GM19395 (cell line): ENCODE data around the gene RABGGTA.

Experiments used
- ATAC-seq: cut with Tn5 transposase; IDR thresholded peaks from one replicate; pipeline ENCODE4 v1.9.1; 2021; ENCODE audit warnings: mild to moderate bottlenecking, moderate library complexity; ENCODE audit not compliant: unreplicated experiment

Gene RABGGTA

GRCh38 chr14:24304019-24304387 is 32.6 kb upstream of the RABGGTA start:
- ATAC-seq = no peak

- ATAC-seq = no peak
These were observed 29.1 kb upstream of the RABGGTA start for GRCh38 chr14:24300326-24300980.

- ATAC-seq = peak; percentile 78
These were observed 28.1 kb upstream of the RABGGTA start, which contains the start of the genes DHRS1 and NOP9 for GRCh38 chr14:24299255-24300191. Gene DHRS1 (minus strand): TSS chr14:24299780. CDS start chr14:24299106, 674 bp downstream. Gene NOP9 (plus strand): TSS chr14:24299850. CDS start chr14:24299955, 105 bp downstream.

- ATAC-seq = no peak
These were observed 27.5 kb upstream of the RABGGTA start for GRCh38 chr14:24298892-24299254.

- peak; percentile 30 for ATAC-seq
These were observed 26.0 kb upstream of the RABGGTA start for GRCh38 chr14:24297190-24297964.

- peak; percentile 68 for ATAC-seq
These were observed 25.2 kb upstream of the RABGGTA start for GRCh38 chr14:24296341-24297157.

GRCh38 chr14:24293525-24293924 is 22.1 kb upstream of the RABGGTA start:
- ATAC-seq = no peak

- no peak for ATAC-seq
These were observed 20.9 kb upstream of the RABGGTA start for GRCh38 chr14:24292118-24292807.

- ATAC-seq = no peak
These were observed 20.2 kb upstream of the RABGGTA start for GRCh38 chr14:24291446-24292117.

- ATAC-seq = no peak
These were observed 19.3 kb upstream of the RABGGTA start for GRCh38 chr14:24290746-24291145.

GRCh38 chr14:24289649-24290280 is 18.4 kb upstream of the RABGGTA start:
- peak; percentile 87 for ATAC-seq

GRCh38 chr14:24286996-24287395 is 15.6 kb upstream of the RABGGTA start:
- ATAC-seq = no peak

GRCh38 chr14:24285351-24285750 is 14.0 kb upstream of the RABGGTA start:
- ATAC-seq = no peak

- ATAC-seq = no peak
These were observed 13.2 kb upstream of the RABGGTA start for GRCh38 chr14:24284501-24285035.

- no peak for ATAC-seq
These were observed 12.5 kb upstream of the RABGGTA start for GRCh38 chr14:24283796-24284460.

GRCh38 chr14:24282736-24283135 is 11.3 kb upstream of the RABGGTA start:
- no peak for ATAC-seq

- ATAC-seq = no peak
These were observed 10.2 kb upstream of the RABGGTA start for GRCh38 chr14:24281636-24282035.
